ENCODE data around the gene PPIB.

The PPIB gene

GRCh38 chr15:64151727-64152506, 10.9 kb downstream of the PPIB start, which contains the start of gene SNX22:
Gene SNX22, plus strand, starts transcription at chr15:64151731. Its CDS starts 45 bp downstream, at chr15:64151776.
- Mint-ChIP-seq H3K4me3 (peak within 1 kb of the TSS; percentile 65), H3K27ac (no peak within 1 kb of the TSS), H3K36me3 (ENCODE audit: low read depth) (peaks cover 7% of the 10 kb centered on the region), H3K9me3 (no peaks in the 10 kb centered on the region), H3K4me1 (peaks cover 23% of the 10 kb centered on the region), H3K27me3 (peaks cover 3% of the 10 kb centered on the region)
- DNase-seq (peak; percentile 36), ATAC-seq (no peak)

DNA sequence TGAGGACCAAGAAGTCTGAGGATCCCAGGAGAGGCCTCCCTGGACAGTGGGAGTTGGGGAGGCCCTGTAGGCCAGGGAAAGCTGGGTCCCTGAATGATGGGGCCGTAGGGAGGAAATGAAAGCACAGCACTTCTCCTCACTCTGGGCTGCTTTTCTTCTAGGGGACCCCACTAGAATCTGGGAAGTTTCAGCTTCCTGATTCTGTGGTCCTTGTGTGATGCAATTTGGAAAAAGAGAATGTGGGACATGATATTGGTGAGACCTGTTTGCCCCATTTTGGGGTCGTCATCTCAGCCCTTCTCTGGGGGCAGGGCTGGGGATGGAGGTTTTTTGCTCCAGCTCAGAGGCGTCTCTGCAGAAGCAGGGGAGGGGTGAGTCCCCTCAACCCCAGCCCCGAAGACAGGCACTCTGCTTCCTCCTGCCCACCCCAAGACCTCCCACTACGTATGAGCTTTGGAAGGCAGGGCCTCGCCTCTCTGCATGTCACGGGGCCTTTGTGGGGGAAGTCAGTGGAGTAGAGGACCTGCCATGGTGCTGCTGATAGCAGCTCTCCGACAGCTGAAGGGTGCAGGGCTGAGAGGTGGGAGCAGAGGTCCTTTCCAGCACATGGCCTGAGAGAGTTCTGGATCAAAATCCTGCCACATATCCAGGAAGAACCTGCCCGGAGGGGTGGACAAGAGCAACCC, 12.8 kb downstream of the PPIB start:
- H3K4me1 Mint-ChIP-seq, result peaks cover 23% of the 10 kb centered on the region
- H3K36me3 Mint-ChIP-seq (ENCODE audit: low read depth), result peaks cover 2% of the 10 kb centered on the region
- ATAC-seq (no peak), DNase-seq (no peak)
- H3K27ac Mint-ChIP-seq, result no peak overlapping the region
- H3K9me3 Mint-ChIP-seq, result no peaks in the 10 kb centered on the region
- H3K4me3 Mint-ChIP-seq, result peak overlapping the region; percentile 11
- H3K27me3 Mint-ChIP-seq, result peaks cover 3% of the 10 kb centered on the region

DNA sequence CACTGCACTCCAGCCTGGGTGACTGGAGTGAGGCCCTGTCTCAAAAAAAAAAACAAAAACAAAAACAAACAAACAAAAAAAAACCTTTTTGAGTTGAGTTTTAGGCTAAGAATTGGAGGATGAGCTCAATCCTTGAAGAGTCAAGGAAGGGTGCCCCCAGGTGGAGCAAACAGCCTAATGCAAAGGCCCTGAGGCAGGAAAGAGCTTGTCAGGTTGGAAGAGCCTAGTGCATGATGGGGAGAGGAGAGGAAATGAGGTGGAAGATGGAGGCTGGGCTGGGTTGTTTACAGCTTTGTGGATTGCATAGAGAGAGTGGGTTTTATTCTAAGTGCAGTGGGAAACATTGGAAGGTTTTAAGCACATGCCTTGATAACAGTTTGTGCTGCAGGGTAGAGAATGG, 13.4 kb downstream of the PPIB start:
- Mint-ChIP-seq H3K4me1 (peaks cover 23% of the 10 kb centered on the region), H3K4me3 (no peak overlapping the region), H3K27ac (no peak overlapping the region), H3K27me3 (peaks cover 3% of the 10 kb centered on the region), H3K9me3 (no peaks in the 10 kb centered on the region), H3K36me3 (ENCODE audit: low read depth) (peaks cover under 1% of the 10 kb centered on the region)
- peak; percentile 29 for DNase-seq
- ATAC-seq, result no peak

- Mint-ChIP-seq H3K9me3 (no peaks in the 10 kb centered on the region), H3K27me3 (peaks cover 3% of the 10 kb centered on the region), H3K4me3 (no peak overlapping the region), H3K36me3 (ENCODE audit: low read depth) (no peaks in the 10 kb centered on the region), H3K27ac (no peak overlapping the region), H3K4me1 (peaks cover 20% of the 10 kb centered on the region)
- ATAC-seq, result no peak
- no peak for DNase-seq
Measured at GRCh38 chr15:64148581-64148980, 14.2 kb downstream of the PPIB start.

- Mint-ChIP-seq H3K4me1 (peaks cover 17% of the 10 kb centered on the region), H3K36me3 (ENCODE audit: low read depth) (no peaks in the 10 kb centered on the region), H3K9me3 (no peaks in the 10 kb centered on the region), H3K4me3 (no peak overlapping the region), H3K27ac (no peak overlapping the region), H3K27me3 (no peaks in the 10 kb centered on the region)
- DNase-seq, result no peak
- no peak for ATAC-seq
Measured at GRCh38 chr15:64148168-64148567, 14.7 kb downstream of the PPIB start.

DNA sequence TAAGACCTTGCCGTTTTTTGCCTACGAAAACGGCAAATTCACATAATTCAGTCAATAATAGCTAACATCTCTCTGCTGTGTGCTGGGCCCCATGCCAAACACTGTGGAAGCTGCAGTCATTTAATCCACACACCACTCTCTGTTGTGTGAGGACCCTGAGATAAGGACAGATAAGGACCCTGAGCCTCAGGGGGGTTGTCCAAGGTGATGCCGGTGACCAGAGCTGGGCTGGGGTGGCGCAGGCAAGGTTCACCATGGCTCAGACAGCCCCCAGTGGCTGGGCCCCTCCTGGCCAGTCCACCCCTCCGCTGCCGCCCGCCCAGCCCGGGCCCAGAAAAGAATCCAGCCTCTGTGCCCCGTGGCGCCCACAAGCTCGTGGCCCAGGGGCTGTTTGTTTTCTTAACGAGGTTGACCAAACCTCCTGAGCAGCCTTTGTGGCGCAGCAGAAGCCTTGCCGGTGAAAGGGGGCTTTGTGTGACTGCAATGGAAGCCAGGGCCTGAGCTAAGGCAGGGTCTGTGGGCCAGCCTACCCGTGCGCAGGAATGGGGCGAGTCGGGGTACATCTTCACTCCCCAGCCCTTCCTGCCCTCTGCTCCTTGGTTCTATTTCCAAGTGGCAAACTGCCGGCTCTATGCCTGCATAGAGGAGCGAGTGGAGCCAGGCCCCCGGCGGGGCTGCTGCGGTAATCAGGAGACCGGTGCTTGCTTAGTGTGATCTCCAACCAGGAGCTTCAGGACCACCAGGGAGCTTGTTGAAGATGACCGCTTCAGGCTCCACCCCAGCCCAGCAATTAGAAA, 15.7 kb downstream of the PPIB start:
- H3K27ac Mint-ChIP-seq, result no peak overlapping the region
- H3K4me1 Mint-ChIP-seq, result peaks cover 17% of the 10 kb centered on the region
- DNase-seq (no peak), ATAC-seq (no peak)
- H3K9me3 Mint-ChIP-seq, result no peaks in the 10 kb centered on the region
- no peak overlapping the region for H3K4me3 Mint-ChIP-seq
- H3K27me3 Mint-ChIP-seq, result no peaks in the 10 kb centered on the region
- peaks cover 3% of the 10 kb centered on the region for H3K36me3 Mint-ChIP-seq (ENCODE audit: low read depth)

GRCh38 chr15:64146520-64146884, 16.3 kb downstream of the PPIB start:
- ATAC-seq (no peak), DNase-seq (no peak)
- Mint-ChIP-seq H3K4me3 (no peak overlapping the region), H3K4me1 (peaks cover 17% of the 10 kb centered on the region), H3K27me3 (no peaks in the 10 kb centered on the region), H3K27ac (no peak overlapping the region), H3K36me3 (ENCODE audit: low read depth) (peaks cover 3% of the 10 kb centered on the region), H3K9me3 (no peaks in the 10 kb centered on the region)

DNA sequence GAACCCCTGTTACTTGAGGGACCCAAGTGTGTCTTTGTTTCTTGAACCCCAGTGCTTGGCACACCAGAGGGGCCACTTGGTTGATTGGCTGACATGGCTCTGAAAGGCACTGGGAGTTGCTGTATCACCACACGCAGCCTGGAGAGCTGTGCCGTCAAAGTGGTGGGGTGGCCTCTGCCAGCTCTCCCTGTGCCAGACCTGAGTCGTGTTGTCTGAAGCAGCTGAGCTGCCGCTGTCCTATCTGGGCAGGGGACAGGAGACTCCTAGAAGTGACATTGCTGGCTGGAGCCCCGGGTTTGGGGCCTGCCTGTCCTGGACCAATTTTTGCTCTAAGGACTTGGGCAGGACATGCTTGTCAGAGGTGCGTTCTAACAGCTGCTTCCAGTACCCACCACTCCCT, 16.8 kb downstream of the PPIB start:
- Mint-ChIP-seq H3K27me3 (no peaks in the 10 kb centered on the region), H3K36me3 (ENCODE audit: low read depth) (peaks cover 3% of the 10 kb centered on the region), H3K4me1 (peaks cover 16% of the 10 kb centered on the region), H3K9me3 (no peaks in the 10 kb centered on the region), H3K27ac (no peak overlapping the region), H3K4me3 (no peak overlapping the region)
- DNase-seq (no peak), ATAC-seq (no peak)

DNA sequence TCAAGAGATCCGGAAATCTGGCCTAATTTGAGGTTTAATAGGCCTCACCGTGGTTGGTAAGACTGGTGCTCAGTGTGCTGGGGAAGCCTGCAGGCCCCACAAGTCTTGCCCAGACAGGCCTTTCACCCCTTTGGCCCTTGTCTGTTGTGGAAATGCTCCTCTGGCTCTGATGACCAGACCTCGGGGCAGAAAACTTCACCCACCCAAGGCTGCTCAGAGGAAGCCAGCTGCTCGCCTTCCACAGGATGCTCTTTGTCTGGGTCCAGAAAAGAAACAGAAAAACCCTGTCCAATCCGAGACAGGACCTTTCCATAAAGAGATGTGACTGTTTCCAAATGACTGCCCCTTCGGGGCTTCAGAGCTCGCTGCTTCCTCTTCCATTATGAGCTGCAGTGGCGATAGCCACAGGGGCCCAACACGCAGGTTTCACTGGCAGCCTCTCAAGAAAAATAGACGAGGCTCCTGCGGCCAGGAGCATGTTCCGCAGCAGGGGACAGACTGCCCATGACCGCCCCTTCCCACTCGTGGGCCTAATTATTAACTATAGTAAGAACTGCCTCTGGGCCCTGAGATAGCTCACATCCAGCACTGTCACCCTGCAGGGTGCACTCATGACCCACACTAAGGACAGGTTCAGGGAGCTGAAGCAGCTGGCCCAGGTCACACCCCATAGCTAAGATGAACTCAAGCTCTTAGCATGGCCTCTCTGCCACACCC, 18.1 kb downstream of the PPIB start:
- Mint-ChIP-seq H3K9me3 (no peaks in the 10 kb centered on the region), H3K4me1 (peaks cover 4% of the 10 kb centered on the region), H3K27ac (peak overlapping the region; percentile 18), H3K4me3 (no peak overlapping the region), H3K27me3 (no peaks in the 10 kb centered on the region), H3K36me3 (ENCODE audit: low read depth) (peaks cover 6% of the 10 kb centered on the region)
- no peak for DNase-seq
- no peak for ATAC-seq

- DNase-seq (no peak), ATAC-seq (no peak)
- Mint-ChIP-seq H3K27ac (no peak overlapping the region), H3K4me1 (no peaks in the 10 kb centered on the region), H3K9me3 (no peaks in the 10 kb centered on the region), H3K36me3 (ENCODE audit: low read depth) (peaks cover 6% of the 10 kb centered on the region), H3K27me3 (no peaks in the 10 kb centered on the region), H3K4me3 (no peak overlapping the region)
Measured at GRCh38 chr15:64144192-64144564, 18.6 kb downstream of the PPIB start.

DNA sequence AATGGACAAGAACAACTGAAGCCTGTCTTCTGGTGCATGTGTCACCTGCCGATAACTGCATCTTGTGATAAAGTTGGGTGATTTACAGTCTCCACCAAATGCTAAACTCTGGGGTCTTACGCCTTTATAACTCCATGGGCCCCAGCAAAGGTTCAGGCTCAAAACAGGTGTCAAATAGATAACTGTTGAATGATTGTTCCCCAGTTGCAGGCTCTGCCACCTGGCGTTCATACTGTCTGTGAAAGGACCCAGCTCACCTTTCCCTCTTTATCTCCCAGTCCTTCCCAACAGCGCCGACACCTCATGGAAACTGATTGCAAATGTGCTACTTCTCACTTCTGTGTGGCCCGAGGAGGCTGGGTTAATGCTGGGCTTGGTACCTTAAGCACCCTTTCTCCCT, 19.5 kb downstream of the PPIB start:
- no peaks in the 10 kb centered on the region for H3K9me3 Mint-ChIP-seq
- no peaks in the 10 kb centered on the region for H3K4me1 Mint-ChIP-seq
- H3K4me3 Mint-ChIP-seq, result no peak overlapping the region
- no peaks in the 10 kb centered on the region for H3K27me3 Mint-ChIP-seq
- H3K36me3 Mint-ChIP-seq (ENCODE audit: low read depth), result peaks cover 7% of the 10 kb centered on the region
- ATAC-seq (no peak), DNase-seq (no peak)
- H3K27ac Mint-ChIP-seq, result peak overlapping the region; percentile 15

DNA sequence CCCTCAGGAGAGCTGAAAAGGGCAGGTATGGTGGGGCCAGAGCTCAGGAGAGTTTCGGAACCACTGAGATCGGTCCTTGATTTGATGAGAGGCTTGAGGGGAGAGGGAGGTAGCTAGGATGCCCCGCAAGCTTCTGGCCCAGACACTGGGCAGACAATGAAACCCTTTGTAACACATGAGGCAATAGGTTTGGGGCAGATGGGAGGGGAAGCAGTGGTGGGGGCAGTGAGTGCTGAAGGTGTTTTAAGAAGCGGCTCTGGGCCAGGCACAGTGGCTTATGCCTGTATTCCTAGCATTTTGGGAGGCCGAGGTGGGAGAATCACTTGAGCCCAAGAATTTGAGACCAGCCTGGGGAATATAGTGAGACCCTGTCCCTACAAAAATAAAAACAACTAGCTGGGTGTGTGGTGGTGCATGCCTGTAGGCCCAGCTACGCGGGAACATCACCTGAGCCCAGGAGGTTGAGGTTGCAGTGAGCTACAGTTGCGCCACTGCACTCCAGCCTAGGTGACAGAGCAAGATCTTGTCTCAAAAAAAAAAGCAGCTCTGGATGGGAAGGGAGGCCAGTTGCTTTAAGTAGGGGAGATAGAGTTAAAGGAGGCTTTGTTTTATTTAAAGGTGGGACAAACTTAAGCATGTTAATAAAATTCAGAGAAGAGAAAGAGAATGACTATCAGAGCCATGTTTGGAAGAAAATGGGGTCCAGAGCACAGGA, 20.9 kb downstream of the PPIB start:
- ATAC-seq (no peak), DNase-seq (no peak)
- H3K27me3 Mint-ChIP-seq, result no peaks in the 10 kb centered on the region
- H3K4me3 Mint-ChIP-seq, result no peak overlapping the region
- no peak overlapping the region for H3K27ac Mint-ChIP-seq
- no peaks in the 10 kb centered on the region for H3K9me3 Mint-ChIP-seq
- no peaks in the 10 kb centered on the region for H3K4me1 Mint-ChIP-seq
- peaks cover 11% of the 10 kb centered on the region for H3K36me3 Mint-ChIP-seq (ENCODE audit: low read depth)

DNA sequence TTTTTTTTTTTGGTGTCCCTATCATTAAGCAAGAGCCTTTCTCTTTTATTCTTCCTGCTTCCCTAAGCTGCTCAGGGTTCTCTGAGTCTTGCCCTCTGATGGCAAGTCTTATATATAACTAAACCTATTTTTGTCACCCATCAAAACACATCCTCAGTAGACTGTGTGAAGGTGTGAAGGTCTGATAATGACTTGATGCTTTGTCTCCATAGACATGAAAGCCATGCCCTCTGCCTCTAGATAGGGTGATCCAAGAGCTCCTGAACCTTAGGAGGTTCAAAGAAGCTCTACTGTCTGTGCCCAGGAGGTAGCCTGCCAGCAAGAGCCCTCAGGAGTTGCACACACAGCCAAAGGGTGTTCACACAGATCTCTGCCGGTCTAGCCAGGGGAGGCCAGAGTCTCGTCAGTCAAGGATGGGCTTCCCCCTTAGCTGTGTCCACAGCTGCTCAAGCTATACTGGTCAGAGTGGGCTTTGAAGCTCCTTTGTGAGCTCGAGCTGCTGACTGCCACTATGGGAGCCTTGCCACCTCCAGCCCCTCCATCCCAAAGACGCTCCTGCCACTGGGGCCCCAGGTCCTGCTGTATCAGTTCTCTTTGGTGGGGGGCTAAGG, 24.4 kb downstream of the PPIB start:
- Mint-ChIP-seq H3K27ac (no peak overlapping the region), H3K4me1 (no peaks in the 10 kb centered on the region), H3K36me3 (ENCODE audit: low read depth) (peaks cover 21% of the 10 kb centered on the region), H3K27me3 (no peaks in the 10 kb centered on the region), H3K9me3 (no peaks in the 10 kb centered on the region), H3K4me3 (no peak overlapping the region)
- ATAC-seq (no peak), DNase-seq (no peak)

All from activated naive CD8-positive, alpha-beta T cell treated with anti-CD3 and anti-CD28 coated beads, Interleukin-2, amount 50 U/mL, for 24 hours (primary cell).